PC-3 (cell line): ENCODE data around the gene DYNLT4. TPM values are rescaled to one million over a fixed set of nuclear protein-coding genes. Genes with fewer than 3 reads are reported as not detected.

Experiments used
- ATAC-seq: fragments of 200-7000 bp; cut with Tn5 transposase; 2 replicates; pipeline ENCODE4 v1.9.1; 2020; ENCODE audit warnings: mild to moderate bottlenecking, moderate library complexity
- BruUV-seq: library from RNA; stranded (reverse); fragments of 400-500 nt; replicated peaks from 2 replicates; lab custom pipeline; 2021; lab: Mats Ljungman, UMichigan
- CTCF ChIA-PET: fragments of 300-600 bp; sonication (Branson Sonifier 250); formaldehyde crosslinking; loops from one replicate; lab custom pipeline; 2022; ENCODE audit warnings: antibody characterized with exemption; lab: Charles Lee
- POLR2A ChIA-PET: fragments of 300-600 bp; sonication (Branson Sonifier 250); formaldehyde crosslinking; loops from one replicate; lab custom pipeline; 2022; ENCODE audit warnings: antibody characterized with exemption; ENCODE audit not compliant: unreplicated experiment; lab: Charles Lee
- DNase-seq: peaks from one replicate; pipeline ENCODE4 v3.0.0-alpha.2; 2015
- H2AFZ ChIP-seq: fragments of 300-600 bp; sonication (generic); 2 replicates; pipeline ENCODE4 v1.6.0; 2016; ENCODE audit warnings: antibody characterized with exemption, low read length
- H3F3A ChIP-seq: fragments of 300-600 bp; sonication (generic); one replicate; pipeline ENCODE4 v1.6.0; 2017; ENCODE audit warnings: antibody characterized with exemption, low read length, control low read depth, mild to moderate bottlenecking; ENCODE audit not compliant: unreplicated experiment
- H3K27ac ChIP-seq: fragments of 300-600 bp; sonication (generic); 2 replicates; pipeline ENCODE4 v1.5.1; 2016; ENCODE audit warnings: mild to moderate bottlenecking, low read length
- H3K27me3 ChIP-seq: fragments of 300-600 bp; sonication (generic); 2 replicates; pipeline ENCODE4 v1.6.1; 2016; ENCODE audit warnings: low read length, mixed read lengths
- H3K36me3 ChIP-seq: fragments of 300-600 bp; sonication (generic); 2 replicates; pipeline ENCODE4 v1.6.1; 2016; ENCODE audit warnings: low read depth, mixed run types, low read length, mixed read lengths
- H3K4me1 ChIP-seq: fragments of 300-600 bp; sonication (generic); 2 replicates; pipeline ENCODE4 v1.5.1; 2016; ENCODE audit warnings: low read length; ENCODE audit not compliant: insufficient read depth
- H3K4me2 ChIP-seq: fragments of 300-600 bp; sonication (generic); 2 replicates; pipeline ENCODE4 v1.6.0; 2016; ENCODE audit warnings: low read length
- H3K4me3 ChIP-seq: fragments of 300-600 bp; sonication (generic); 2 replicates; pipeline ENCODE4 v1.5.1; 2016; ENCODE audit warnings: mild to moderate bottlenecking, low read length, mixed read lengths
- H3K79me2 ChIP-seq: fragments of 300-600 bp; sonication (generic); 2 replicates; pipeline ENCODE4 v1.6.1; 2017; ENCODE audit warnings: low read length, mixed read lengths
- H3K9ac ChIP-seq: fragments of 300-600 bp; sonication (generic); 2 replicates; pipeline ENCODE4 v1.6.0; 2016; ENCODE audit warnings: mild to moderate bottlenecking, low read length
- H3K9me2 ChIP-seq: fragments of 300-600 bp; sonication (generic); replicated peaks from 2 replicates; pipeline ENCODE4 v1.6.1; 2016; ENCODE audit warnings: mixed run types, low read length, mixed read lengths
- H3K9me3 ChIP-seq: fragments of 300-600 bp; sonication (generic); 2 replicates; pipeline ENCODE4 v1.6.1; 2016; ENCODE audit warnings: low read length, mixed read lengths
- H4K20me1 ChIP-seq: fragments of 300-600 bp; sonication (generic); 2 replicates; pipeline ENCODE4 v1.6.1; 2016; ENCODE audit warnings: low read length, mixed read lengths
- EZH2 ChIP-seq: fragments of 300-600 bp; sonication (generic); IDR thresholded peaks from one replicate; pipeline ENCODE4 v1.6.1; 2017; ENCODE audit warnings: antibody characterized with exemption, mild to moderate bottlenecking, low read length; ENCODE audit not compliant: unreplicated experiment
- EZH2phosphoT487 ChIP-seq: fragments of 300-600 bp; sonication (generic); IDR thresholded peaks from 2 replicates; pipeline ENCODE4 v1.6.1; 2018; ENCODE audit warnings: mild to moderate bottlenecking, antibody characterized with exemption, low read length, borderline replicate concordance
- intact Hi-C: fragments of 100-400 bp; cut with micrococcal nuclease; formaldehyde crosslinking; loops from 2 replicates; pipeline ENCODE4 v1.9.0; 2023
- total RNA-seq: library from RNA; depleted of rRNA; stranded (reverse); fragments of >200 nt; gene quantifications from 2 replicates; pipeline ENCODE4 v1.2.3, GENCODE V29; 2014
- TF ChIP-seq, protein P1 (sequence below): fragments of 300-600 bp; sonication (generic); conservative IDR thresholded peaks from 2 replicates; pipeline ENCODE4 v1.5.1; 2017; ENCODE audit warnings: antibody characterized with exemption, low read depth, mild to moderate bottlenecking, low read length

DYNLT4 gene
- total RNA-seq, 1 experiment from 2014 or later, result 3.4 TPM

DNA sequence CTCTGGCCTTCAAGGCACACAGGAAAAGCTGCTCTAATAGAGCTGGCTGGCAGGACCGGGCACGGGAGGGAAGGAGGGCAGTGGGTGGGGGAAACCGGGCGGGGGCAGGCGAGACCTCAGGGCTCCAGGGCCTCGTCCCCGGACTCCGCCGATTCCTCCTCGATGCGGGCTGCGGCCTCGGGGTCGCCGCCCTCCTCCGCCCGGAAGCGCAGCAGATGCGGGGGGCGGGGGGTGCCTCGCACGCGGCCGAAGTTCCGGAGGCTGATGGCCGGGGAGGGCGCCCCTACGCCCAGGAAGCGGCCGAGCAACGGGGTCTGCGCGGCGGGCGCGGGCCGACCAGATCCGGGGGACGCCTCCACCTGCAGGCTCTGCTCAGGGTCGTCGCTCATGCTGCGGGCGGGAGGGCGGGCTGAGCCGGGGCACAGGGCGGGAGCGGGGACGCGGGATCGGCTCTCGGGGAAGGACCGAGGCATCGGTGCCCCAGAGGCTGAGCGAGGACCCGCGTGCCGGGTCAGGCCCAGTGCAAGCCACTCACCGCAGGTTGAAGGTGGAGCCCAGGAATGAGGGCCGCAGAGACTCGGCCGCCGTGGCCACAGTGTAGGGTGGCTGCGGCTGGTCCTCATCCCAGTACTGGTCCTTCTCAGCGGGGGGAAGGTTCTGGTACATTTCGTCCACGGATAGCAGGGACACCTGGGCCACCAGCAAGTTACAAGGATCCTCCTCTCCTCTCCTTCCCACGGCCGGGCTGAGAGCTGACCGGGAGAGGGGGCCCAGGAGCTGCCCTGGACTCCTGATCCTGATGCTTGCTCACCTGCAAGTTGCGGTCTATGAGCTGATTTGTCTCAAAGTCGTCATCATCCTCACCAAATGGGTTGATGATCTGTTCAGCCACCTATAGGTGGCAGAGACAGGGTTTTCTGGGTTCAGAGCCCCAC is 22.8 kb downstream of the DYNLT4 start:
- CTCF ChIA-PET, result no interaction called here
- no peak overlapping the region for H2AFZ ChIP-seq

DNA sequence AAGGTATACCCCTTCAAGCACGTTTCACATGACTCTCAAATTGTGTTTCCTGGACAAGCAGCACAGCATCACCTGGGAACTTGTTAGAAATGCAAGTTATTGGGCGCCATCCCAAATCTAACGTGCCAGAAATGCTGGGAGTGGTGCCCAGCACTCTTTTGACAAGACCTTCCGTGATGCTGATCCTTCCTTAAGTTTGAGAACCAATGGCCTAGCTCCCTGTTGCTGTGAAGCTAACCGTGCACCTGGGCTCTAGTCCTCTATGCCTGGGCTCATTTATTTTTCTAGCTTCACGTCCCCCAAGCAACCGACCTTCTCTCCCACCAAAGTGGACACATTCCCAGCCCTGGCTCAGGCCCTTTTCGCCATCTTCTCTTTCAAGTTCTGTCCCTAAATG is 23.5 kb downstream of the DYNLT4 start:
- H3K9ac ChIP-seq, result no peak overlapping the region
- H2AFZ ChIP-seq, result no peak overlapping the region
- no peak for ATAC-seq
- no peaks in the 10 kb centered on the region for H3K9me2 ChIP-seq
- H3F3A ChIP-seq, result peaks cover 11% of the 10 kb centered on the region
- H3K9me3 ChIP-seq, result no peaks in the 10 kb centered on the region
- H3K4me2 ChIP-seq, result no peak overlapping the region
- no peak overlapping the region for H3K4me3 ChIP-seq
- POLR2A ChIA-PET, result no interaction called here
- BruUV-seq, result no TSS peak
- no peaks in the 10 kb centered on the region for H3K27me3 ChIP-seq
- H3K79me2 ChIP-seq, result peaks cover 4% of the 10 kb centered on the region
- TF ChIP-seq EZH2, result no peak
- TF ChIP-seq, protein P1, sequence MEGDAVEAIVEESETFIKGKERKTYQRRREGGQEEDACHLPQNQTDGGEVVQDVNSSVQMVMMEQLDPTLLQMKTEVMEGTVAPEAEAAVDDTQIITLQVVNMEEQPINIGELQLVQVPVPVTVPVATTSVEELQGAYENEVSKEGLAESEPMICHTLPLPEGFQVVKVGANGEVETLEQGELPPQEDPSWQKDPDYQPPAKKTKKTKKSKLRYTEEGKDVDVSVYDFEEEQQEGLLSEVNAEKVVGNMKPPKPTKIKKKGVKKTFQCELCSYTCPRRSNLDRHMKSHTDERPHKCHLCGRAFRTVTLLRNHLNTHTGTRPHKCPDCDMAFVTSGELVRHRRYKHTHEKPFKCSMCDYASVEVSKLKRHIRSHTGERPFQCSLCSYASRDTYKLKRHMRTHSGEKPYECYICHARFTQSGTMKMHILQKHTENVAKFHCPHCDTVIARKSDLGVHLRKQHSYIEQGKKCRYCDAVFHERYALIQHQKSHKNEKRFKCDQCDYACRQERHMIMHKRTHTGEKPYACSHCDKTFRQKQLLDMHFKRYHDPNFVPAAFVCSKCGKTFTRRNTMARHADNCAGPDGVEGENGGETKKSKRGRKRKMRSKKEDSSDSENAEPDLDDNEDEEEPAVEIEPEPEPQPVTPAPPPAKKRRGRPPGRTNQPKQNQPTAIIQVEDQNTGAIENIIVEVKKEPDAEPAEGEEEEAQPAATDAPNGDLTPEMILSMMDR, result no peak
- H3K36me3 ChIP-seq, result peaks cover 26% of the 10 kb centered on the region
- no peak overlapping the region for H3K27ac ChIP-seq
- H3K4me1 ChIP-seq, result no peaks in the 10 kb centered on the region
- DNase-seq, result no peak
- peaks cover 11% of the 10 kb centered on the region; the same call in 1 of the 2 replicates for H4K20me1 ChIP-seq
- CTCF ChIA-PET, result no interaction called here
- intact Hi-C loops, result no loop called here

More for the DNA sequence above, 22.8 kb downstream of the DYNLT4 start:
- no peak overlapping the region for H3K9ac ChIP-seq
- H3K9me2 ChIP-seq, result no peaks in the 10 kb centered on the region
- intact Hi-C loops, result no loop called here
- H3K4me2 ChIP-seq, result no peak overlapping the region
- BruUV-seq, result no TSS peak
- peaks cover 11% of the 10 kb centered on the region for H3F3A ChIP-seq
- no peaks in the 10 kb centered on the region for H3K79me2 ChIP-seq
- H3K36me3 ChIP-seq, result peaks cover 20% of the 10 kb centered on the region; the same call in 1 of the 2 replicates
- no peak for DNase-seq
- TF ChIP-seq EZH2phosphoT487, result no peak
- TF ChIP-seq, protein P1, result no peak
- TF ChIP-seq EZH2, result no peak
- no peaks in the 10 kb centered on the region for H3K27me3 ChIP-seq
- no peak overlapping the region for H3K4me3 ChIP-seq
- POLR2A ChIA-PET, result no interaction called here
- H3K4me1 ChIP-seq, result no peaks in the 10 kb centered on the region
- ATAC-seq, result no peak
- H4K20me1 ChIP-seq, result peaks cover 4% of the 10 kb centered on the region; the same call in 1 of the 2 replicates
- no peak overlapping the region for H3K27ac ChIP-seq
- H3K9me3 ChIP-seq, result no peaks in the 10 kb centered on the region

DNA sequence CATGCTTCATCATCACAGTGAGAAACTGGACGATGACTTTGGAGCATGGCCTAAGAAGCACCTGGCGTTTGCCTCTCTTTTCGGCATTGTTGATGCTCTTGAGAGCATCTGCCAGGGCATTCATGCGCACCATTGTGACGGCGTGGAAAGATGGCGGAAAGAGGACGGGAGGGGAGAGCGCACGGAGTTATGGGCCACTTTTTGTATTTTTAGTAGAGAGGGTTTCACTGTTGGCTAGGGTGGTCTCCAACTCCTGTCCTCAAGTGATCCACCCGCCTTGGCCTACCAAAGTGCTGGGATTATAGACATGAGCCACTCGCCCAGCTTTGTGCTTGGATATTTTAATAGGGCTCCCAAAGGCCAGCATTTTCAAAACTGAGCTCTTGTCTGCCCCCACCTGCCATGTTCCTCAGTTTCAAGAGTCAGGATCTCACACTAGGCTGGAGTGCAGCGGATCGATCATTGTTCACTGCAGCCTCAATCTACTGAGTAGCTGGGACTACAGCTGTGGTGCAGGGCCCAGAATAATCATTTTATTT is 26.5 kb downstream of the DYNLT4 start:
- intact Hi-C loops, result no loop called here
- ATAC-seq (no peak), DNase-seq (peak; percentile 1)
- Histone ChIP-seq H3K9me2 (no peaks in the 10 kb centered on the region), H3K4me1 (peaks cover 15% of the 10 kb centered on the region), H3K4me3 (no peak overlapping the region), H3F3A (peaks cover 11% of the 10 kb centered on the region), H2AFZ (no peak overlapping the region), H3K9me3 (no peaks in the 10 kb centered on the region), H3K4me2 (no peak overlapping the region), H3K79me2 (peaks cover 35% of the 10 kb centered on the region), H3K9ac (no peak overlapping the region), H4K20me1 (peaks cover 40% of the 10 kb centered on the region), H3K36me3 (peaks cover 55% of the 10 kb centered on the region), H3K27me3 (no peaks in the 10 kb centered on the region), H3K27ac (no peak overlapping the region)
- no peak for TF ChIP-seq EZH2phosphoT487
- ChIA-PET CTCF (no interaction called here), POLR2A (no interaction called here)
- BruUV-seq, result no TSS peak
